Uterus (tissue), 2 donors: ENCODE measurements around the gene HELT.

Experiments
- CTCF ChIP-seq, 4 experiments: fragments of 200-600 bp in 2 of 4; fragments of 450-650 bp in 2 of 4; sonication (generic) in 2 of 4; IDR thresholded peaks; one replicate each; pipeline ENCODE4 v1.5.1; 2016 to 2019; ENCODE audit warnings: antibody characterized with exemption in 4 of 4, mild to moderate bottlenecking in 2 of 4, moderate library complexity in 1 of 4
- POLR2A ChIP-seq, 2 donors: fragments of 450-650 bp; IDR thresholded peaks; one replicate each; pipeline ENCODE4 v1.6.1; 2016; ENCODE audit warnings: antibody characterized with exemption in 2 of 2, mild to moderate bottlenecking in 1 of 2, moderate library complexity in 1 of 2

GRCh38 chr4:184992422-184992821 is 25.9 kb upstream of the HELT start:
- no peak for TF ChIP-seq POLR2A (IDR thresholded peaks at IDR 0.05)
- TF ChIP-seq CTCF (IDR thresholded peaks at IDR 0.05), result no peak
